Caco-2 (cell line): ENCODE results near the gene INPPL1. TPM values are rescaled to one million over a fixed set of nuclear protein-coding genes. Genes with fewer than 3 reads are reported as not detected.
"Not testable (repeated sequence)": the region's sequence is repeated elsewhere in the genome, so short reads cannot be mapped to it uniquely, and the experiment has no call there.

Experiments used
- BruUV-seq: library from RNA; stranded (reverse); fragments of 400-500 nt; replicated peaks from 2 replicates; lab custom pipeline; 2021; lab: Mats Ljungman, UMichigan
- CTCF ChIA-PET: fragments of 300-600 bp; sonication (Branson Sonifier 250); formaldehyde crosslinking; loops from one replicate; lab custom pipeline; 2022; ENCODE audit warnings: antibody characterized with exemption; lab: Charles Lee
- POLR2A ChIA-PET: fragments of 300-600 bp; sonication (Branson Sonifier 250); formaldehyde crosslinking; loops from one replicate; lab custom pipeline; 2022; ENCODE audit warnings: antibody characterized with exemption; lab: Charles Lee
- DNase-seq, 2 experiments: peaks; one replicate each; pipeline versions ENCODE4 v3.0.0 to v3.0.0-alpha.2; 2020 to 2022
- H3K27me3 ChIP-seq: replicated peaks from 2 replicates; pipeline ENCODE4 v1.6.0; 2011; ENCODE audit warnings: low read length; ENCODE audit not compliant: control insufficient read depth, insufficient read depth
- H3K36me3 ChIP-seq: 2 replicates; pipeline ENCODE4 v1.5.1; 2011; ENCODE audit warnings: low read length; ENCODE audit not compliant: control insufficient read depth, insufficient read depth
- H3K4me1 ChIP-seq: fragments of 250-450 bp; sonication (Bioruptor Pico); 2 replicates; pipeline ENCODE4 v1.5.1; 2020; ENCODE audit warnings: mild to moderate bottlenecking
- H3K4me3 ChIP-seq: 2 replicates; pipeline ENCODE4 v1.5.1; 2011; ENCODE audit warnings: low read depth, mild to moderate bottlenecking, control low read depth, low read length
- H3K9me3 ChIP-seq: fragments of 250-450 bp; sonication (Bioruptor Pico); 2 replicates; pipeline ENCODE4 v1.5.1; 2020; ENCODE audit warnings: mild to moderate bottlenecking, moderate library complexity
- H3K27ac Mint-ChIP-seq: one replicate; pipeline ENCODE4 v1.8.0; 2022; ENCODE audit warnings: mixed read lengths; ENCODE audit not compliant: unreplicated experiment
- H3K27me3 Mint-ChIP-seq: one replicate; pipeline ENCODE4 v1.8.0; 2022; ENCODE audit warnings: mixed read lengths; ENCODE audit not compliant: insufficient read depth, unreplicated experiment
- H3K36me3 Mint-ChIP-seq: one replicate; pipeline ENCODE4 v1.8.0; 2022; ENCODE audit warnings: mild to moderate bottlenecking, mixed read lengths; ENCODE audit not compliant: insufficient read depth, unreplicated experiment
- H3K4me1 Mint-ChIP-seq: one replicate; pipeline ENCODE4 v1.8.0; 2022; ENCODE audit warnings: low read depth, mixed read lengths; ENCODE audit not compliant: unreplicated experiment
- H3K4me3 Mint-ChIP-seq: one replicate; pipeline ENCODE4 v1.8.0; 2022; ENCODE audit warnings: mild to moderate bottlenecking, moderate library complexity, mixed read lengths; ENCODE audit not compliant: unreplicated experiment
- H3K9me3 Mint-ChIP-seq: one replicate; pipeline ENCODE4 v1.8.0; 2022; ENCODE audit warnings: mixed read lengths; ENCODE audit not compliant: unreplicated experiment
- CTCF ChIP-seq, 2 experiments: fragments of 200-600 bp in 1 of 2; IDR thresholded peaks; 1 replicate in 1 of 2; 2 replicates in 1 of 2; pipeline versions ENCODE4 v1.5.1 to v1.8.0; 2011 to 2022; ENCODE audit warnings: antibody characterized with exemption in 1 of 2, control low read depth in 1 of 2, inconsistent platforms in 1 of 2, low read depth in 1 of 2, low read length in 1 of 2, mild to moderate bottlenecking in 1 of 2, moderate library complexity in 1 of 2; ENCODE audit not compliant: insufficient read depth in 1 of 2, severe bottlenecking in 1 of 2, unreplicated experiment in 1 of 2
- intact Hi-C: fragments of 100-400 bp; cut with micrococcal nuclease; formaldehyde crosslinking; loops from one replicate; pipeline ENCODE4 v1.10.0; 2022; ENCODE audit not compliant: unreplicated experiment
- total RNA-seq: library from RNA; stranded (reverse); gene quantifications from 2 replicates; pipeline ENCODE4 v1.2.3, GENCODE V29; 2022

Gene INPPL1
- total RNA-seq, 1 experiment from 2014 or later: 393 TPM

- Mint-ChIP-seq H3K27ac (no peak overlapping the region), H3K4me3 (no peak overlapping the region), H3K27me3 (no peaks in the 10 kb centered on the region), H3K4me1 (peaks cover 10% of the 10 kb centered on the region), H3K36me3 (peaks cover 6% of the 10 kb centered on the region), H3K9me3 (no peaks in the 10 kb centered on the region)
- POLR2A ChIA-PET: no interaction called here
- Histone ChIP-seq H3K9me3 (no peaks in the 10 kb centered on the region), H3K27me3 (no peaks in the 10 kb centered on the region), H3K4me3 (no peak overlapping the region), H3K36me3 (no peaks in the 10 kb centered on the region), H3K4me1 (peaks cover 5% of the 10 kb centered on the region; the same call in 1 of the 2 replicates)
- CTCF ChIA-PET: interaction anchor here (0.6 to 0.7 kb wide), 2 partner anchors 12 to 19 kb away, joined by 3 to 4 read pairs; no protein-coding TSS in a partner anchor
- intact Hi-C loops: no loop called here
- DNase-seq: peak in 1 of 2 experiments; percentile 22
- no TSS peak for BruUV-seq
- no peak for TF ChIP-seq CTCF (IDR thresholded peaks at IDR 0.05; ENCODE audit: insufficient read depth in 1 of 2, low read depth in 1 of 2, low read length in 1 of 2, severe bottlenecking in 1 of 2, unreplicated experiment in 1 of 2)
These were observed 22.0 kb upstream of the INPPL1 start for GRCh38 chr11:72202571-72202970.

GRCh38 chr11:72203163-72203562 lies 21.4 kb upstream of the INPPL1 start:
- CTCF ChIA-PET: interaction anchor here (0.6 to 0.7 kb wide), 2 partner anchors 19 to 231 kb away, joined by 4 to 5 read pairs; partner anchors contain the start of gene CLPB
- TF ChIP-seq CTCF (IDR thresholded peaks at IDR 0.05; ENCODE audit: insufficient read depth in 1 of 2, low read depth in 1 of 2, low read length in 1 of 2, severe bottlenecking in 1 of 2, unreplicated experiment in 1 of 2): no peak

GRCh38 chr11:72204886-72205285 lies 19.7 kb upstream of the INPPL1 start:
- Mint-ChIP-seq H3K9me3 (peaks cover 11% of the 10 kb centered on the region), H3K4me1 (peaks cover under 1% of the 10 kb centered on the region), H3K4me3 (no peak overlapping the region), H3K27me3 (no peaks in the 10 kb centered on the region), H3K36me3 (no peaks in the 10 kb centered on the region), H3K27ac (no peak overlapping the region)
- Histone ChIP-seq H3K36me3 (no peaks in the 10 kb centered on the region), H3K4me1 (no peaks in the 10 kb centered on the region; the same call in 1 of the 2 replicates), H3K27me3 (no peaks in the 10 kb centered on the region), H3K9me3 (peaks cover 7% of the 10 kb centered on the region; the same call in 1 of the 2 replicates), H3K4me3 (no peak overlapping the region)
- ChIA-PET POLR2A (no interaction called here), CTCF (no interaction called here)
- intact Hi-C loops: no loop called here
- no peak for DNase-seq
- no peak for TF ChIP-seq CTCF (IDR thresholded peaks at IDR 0.05; ENCODE audit: insufficient read depth in 1 of 2, low read depth in 1 of 2, low read length in 1 of 2, severe bottlenecking in 1 of 2, unreplicated experiment in 1 of 2)
- BruUV-seq: no TSS peak

More at GRCh38 chr11:72203163-72203562, 21.4 kb upstream of the INPPL1 start:
- H3K27me3 Mint-ChIP-seq: no peaks in the 10 kb centered on the region
- peak in 1 of 2 experiments; percentile 3 for DNase-seq
- no peaks in the 10 kb centered on the region for H3K9me3 Mint-ChIP-seq
- no peak overlapping the region for H3K4me3 Mint-ChIP-seq
- peaks cover 10% of the 10 kb centered on the region for H3K4me1 Mint-ChIP-seq
- H3K4me3 ChIP-seq: no peak overlapping the region
- H3K27ac Mint-ChIP-seq: no peak overlapping the region
- POLR2A ChIA-PET: no interaction called here
- peaks cover 5% of the 10 kb centered on the region; the same call in 1 of the 2 replicates for H3K4me1 ChIP-seq
- peaks cover 6% of the 10 kb centered on the region for H3K36me3 Mint-ChIP-seq
- no TSS peak for BruUV-seq
- intact Hi-C loops: no loop called here
- H3K27me3 ChIP-seq: no peaks in the 10 kb centered on the region
- H3K36me3 ChIP-seq: no peaks in the 10 kb centered on the region
- no peaks in the 10 kb centered on the region for H3K9me3 ChIP-seq

DNA sequence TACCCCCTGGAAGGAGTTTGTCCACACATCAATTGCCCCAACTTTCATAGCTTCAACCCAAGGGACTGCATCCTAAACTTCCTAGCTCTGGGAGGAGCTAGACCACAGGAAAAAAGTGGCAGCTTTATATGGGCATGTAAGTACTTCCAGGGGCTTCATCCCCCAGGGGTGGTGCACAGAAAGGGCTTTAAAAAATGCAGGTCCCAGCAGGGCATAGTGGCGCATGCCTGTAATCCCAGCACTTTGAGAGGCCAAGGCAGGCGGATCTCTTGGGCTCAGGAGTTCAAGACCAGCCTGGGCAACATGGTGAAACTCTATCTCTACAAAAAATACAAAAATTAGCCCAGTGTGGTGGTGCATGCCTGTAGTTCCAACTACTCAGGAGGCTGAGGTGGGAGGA lies 17.8 kb upstream of the INPPL1 start:
- not testable (repeated sequence) for H3K27ac Mint-ChIP-seq
- POLR2A ChIA-PET: interaction anchor here (0.5 kb wide), 1 partner anchor 52 kb away, joined by 3 read pairs; no protein-coding TSS in a partner anchor

More for the DNA sequence above, 17.8 kb upstream of the INPPL1 start:
- H3K4me3 ChIP-seq, H3K27me3 ChIP-seq, H3K36me3 ChIP-seq, H3K36me3 Mint-ChIP-seq, intact Hi-C loops, H3K4me1 ChIP-seq, BruUV-seq, H3K4me1 Mint-ChIP-seq, H3K27me3 Mint-ChIP-seq, H3K4me3 Mint-ChIP-seq: not testable (repeated sequence)
- peaks cover 15% of the 10 kb centered on the region for H3K9me3 Mint-ChIP-seq
- DNase-seq: peak in 1 of 2 experiments; percentile 17
- peaks cover 14% of the 10 kb centered on the region; the same call in 1 of the 2 replicates for H3K9me3 ChIP-seq
- CTCF ChIA-PET: interaction anchor here (1.2 kb wide), 1 partner anchor 23 kb away, joined by 7 read pairs; no protein-coding TSS in a partner anchor
